IMR-90 (cell line): ENCODE measurements around the gene NOP16. TPM values are rescaled to one million over a fixed set of nuclear protein-coding genes. Genes with fewer than 3 reads are reported as not detected.

Experiments used
- ATAC-seq: fragments of 200-7000 bp; cut with Tn5 transposase; 2 replicates; pipeline ENCODE4 v1.9.1; 2020; ENCODE audit warnings: low read depth, mild to moderate bottlenecking, moderate library complexity
- Bru-seq: library from RNA; stranded (reverse); fragments of 400-500 nt; gene quantifications from one replicate; lab custom pipeline; 2021; lab: Mats Ljungman, UMichigan
- BruChase-seq, 2 experiments: library from RNA; stranded (reverse); fragments of 400-500 nt; gene quantifications; one replicate each; lab custom pipeline; 2021; lab: Mats Ljungman, UMichigan
- BruUV-seq: library from RNA; stranded (reverse); fragments of 400-500 nt; replicated peaks from 2 replicates; lab custom pipeline; 2021; lab: Mats Ljungman, UMichigan
- CTCF ChIA-PET: fragments of 300-600 bp; formaldehyde crosslinking; extraction: SDS; loops from one replicate; lab custom pipeline; 2021; ENCODE audit warnings: antibody characterized with exemption; lab: Yijun Ruan, JAX
- POLR2A ChIA-PET: fragments of 300-600 bp; sonication (Branson Sonifier 250); formaldehyde crosslinking; loops from one replicate; lab custom pipeline; 2022; ENCODE audit warnings: antibody characterized with exemption; ENCODE audit not compliant: unreplicated experiment; lab: Charles Lee
- DNase-seq: peaks from one replicate; pipeline ENCODE4 v3.0.0; 2013
- H2AFZ ChIP-seq: replicated peaks from 2 replicates; pipeline ENCODE3; 2013; ENCODE audit warnings: low read length, mild to moderate bottlenecking; ENCODE audit not compliant: poor library complexity
- H2AK5ac ChIP-seq: 2 replicates; pipeline ENCODE4 v1.6.1; 2013; ENCODE audit warnings: low read depth, low read length, inconsistent platforms
- H2AK9ac ChIP-seq: replicated peaks from 2 replicates; pipeline ENCODE3; 2013; ENCODE audit warnings: mild to moderate bottlenecking, low read depth, low read length, moderate library complexity; ENCODE audit not compliant: poor library complexity
- H2BK120ac ChIP-seq: 2 replicates; pipeline ENCODE4 v1.6.1; 2013; ENCODE audit warnings: low read depth, low read length, inconsistent platforms
- H2BK15ac ChIP-seq: 3 replicates; pipeline ENCODE4 v1.6.1; 2013; ENCODE audit warnings: low read depth, low read length, inconsistent platforms
- H2BK20ac ChIP-seq: 2 replicates; pipeline ENCODE4 v1.6.1; 2013; ENCODE audit warnings: low read depth, mild to moderate bottlenecking, inconsistent platforms, low read length, moderate library complexity
- H2BK5ac ChIP-seq: 2 replicates; pipeline ENCODE4 v1.6.1; 2013; ENCODE audit warnings: mild to moderate bottlenecking, low read depth, low read length, inconsistent platforms; ENCODE audit not compliant: poor library complexity, severe bottlenecking
- H3K14ac ChIP-seq: replicated peaks from 2 replicates; pipeline ENCODE4 v1.6.1; 2013; ENCODE audit warnings: low read depth, low read length, inconsistent platforms
- H3K18ac ChIP-seq: 2 replicates; pipeline ENCODE4 v1.6.1; 2013; ENCODE audit warnings: low read depth, low read length, control low read depth
- H3K23ac ChIP-seq: 2 replicates; pipeline ENCODE4 v1.6.1; 2013; ENCODE audit warnings: low read depth, low read length, inconsistent platforms
- H3K27ac ChIP-seq: 2 replicates; pipeline ENCODE4 v1.5.1; 2013; ENCODE audit warnings: mild to moderate bottlenecking, control low read depth, low read length; ENCODE audit not compliant: insufficient read depth
- H3K27me3 ChIP-seq: 2 replicates; pipeline ENCODE4 v1.6.1; 2013; ENCODE audit warnings: low read length; ENCODE audit not compliant: control insufficient read depth, insufficient read depth
- H3K36me3 ChIP-seq: 2 replicates; pipeline ENCODE4 v1.6.1; 2013; ENCODE audit warnings: low read length, mixed read lengths; ENCODE audit not compliant: control insufficient read depth, insufficient read depth
- H3K4ac ChIP-seq: 2 replicates; pipeline ENCODE4 v1.6.1; 2013; ENCODE audit warnings: low read depth, low read length, inconsistent platforms
- H3K4me1 ChIP-seq: 2 replicates; pipeline ENCODE4 v1.6.1; 2013; ENCODE audit warnings: low read length, mixed read lengths; ENCODE audit not compliant: control insufficient read depth, insufficient read depth
- H3K4me2 ChIP-seq: 2 replicates; pipeline ENCODE4 v1.6.1; 2013; ENCODE audit warnings: low read depth, mild to moderate bottlenecking, control low read depth, low read length, moderate library complexity
- H3K4me3 ChIP-seq: 2 replicates; pipeline ENCODE4 v1.5.1; 2013; ENCODE audit warnings: low read depth, mild to moderate bottlenecking, control low read depth, low read length, moderate library complexity; ENCODE audit not compliant: insufficient read depth
- H3K56ac ChIP-seq: 2 replicates; pipeline ENCODE4 v1.6.1; 2013; ENCODE audit warnings: low read length, inconsistent platforms; ENCODE audit not compliant: insufficient read depth; ENCODE audit errors: extremely low read depth
- H3K79me1 ChIP-seq, 2 experiments: 2 replicates each; pipeline ENCODE4 v1.6.1; 2013; ENCODE audit warnings: low read length in 2 of 2, inconsistent platforms in 1 of 2, low read depth in 1 of 2
- H3K9ac ChIP-seq: 2 replicates; pipeline ENCODE4 v1.6.1; 2013; ENCODE audit warnings: low read depth, low read length, control low read depth
- H3K9me1 ChIP-seq: 2 replicates; pipeline ENCODE4 v1.6.1; 2013; ENCODE audit warnings: low read length, inconsistent platforms; ENCODE audit not compliant: insufficient read depth
- H3K9me3 ChIP-seq: 2 replicates; pipeline ENCODE4 v1.6.1; 2013; ENCODE audit warnings: low read length; ENCODE audit not compliant: control insufficient read depth, insufficient read depth
- H4K20me1 ChIP-seq: 2 replicates; pipeline ENCODE4 v1.6.1; 2013; ENCODE audit warnings: low read length, inconsistent platforms; ENCODE audit not compliant: insufficient read depth
- H4K5ac ChIP-seq: 2 replicates; pipeline ENCODE4 v1.6.1; 2013; ENCODE audit warnings: mild to moderate bottlenecking, low read depth, low read length, control low read depth
- H4K8ac ChIP-seq, 2 experiments: 2 replicates each; pipeline ENCODE4 v1.6.1; 2013; ENCODE audit warnings: low read depth in 2 of 2, low read length in 2 of 2, control low read depth in 1 of 2, inconsistent platforms in 1 of 2
- H4K91ac ChIP-seq: 2 replicates; pipeline ENCODE4 v1.6.1; 2013; ENCODE audit warnings: low read depth, low read length, inconsistent platforms; ENCODE audit not compliant: insufficient read depth
- CHD1 ChIP-seq: IDR thresholded peaks from 2 replicates; pipeline ENCODE4 v1.6.1; 2012; ENCODE audit warnings: low read depth, low read length, improper control_type of control experiment
- FOS ChIP-seq: fragments of 150-350 bp; IDR thresholded peaks from 2 replicates; pipeline ENCODE4 v1.6.1; 2016; ENCODE audit warnings: low read depth, low read length
- MAZ ChIP-seq: IDR thresholded peaks from 2 replicates; pipeline ENCODE4 v1.6.1; 2012; ENCODE audit warnings: low read depth, mild to moderate bottlenecking, low read length, improper control_type of control experiment, moderate library complexity, borderline replicate concordance
- MXI1 ChIP-seq: IDR thresholded peaks from 2 replicates; pipeline ENCODE4 v1.6.1; 2012; ENCODE audit warnings: low read depth, mild to moderate bottlenecking, low read length, moderate library complexity, borderline replicate concordance
- NFE2L2 ChIP-seq: fragments of 150-350 bp; IDR thresholded peaks from 2 replicates; pipeline ENCODE4 v1.6.1; 2016; ENCODE audit warnings: low read depth, mild to moderate bottlenecking, low read length
- POLR2A ChIP-seq: IDR thresholded peaks from 2 replicates; pipeline ENCODE4 v1.6.1; 2012; ENCODE audit warnings: mild to moderate bottlenecking, low read depth, low read length
- RFX5 ChIP-seq: IDR thresholded peaks from 2 replicates; pipeline ENCODE4 v1.8.0; 2012; ENCODE audit warnings: low read depth, mild to moderate bottlenecking, low read length, moderate library complexity
- USF2 ChIP-seq: fragments of 150-350 bp; IDR thresholded peaks from 2 replicates; pipeline ENCODE4 v1.6.1; 2017; ENCODE audit warnings: mild to moderate bottlenecking, antibody characterized with exemption, low read length, low read depth
- WGBS, 2 experiments: methylation state at CpG; one replicate each; pipeline versions ENCODE4 v1.1.5 to v1.1.7; 2013; ENCODE audit warnings: missing lambda C conversion rate in 2 of 2; ENCODE audit not compliant: insufficient read length in 1 of 2; ENCODE audit errors: extremely low coverage in 2 of 2; 5-methylcytosine and 5-hydroxymethylcytosine counted together
- dilution Hi-C: fragments of 300-500 bp; cut with HindIII; formaldehyde crosslinking; loops from one replicate; pipeline ENCODE4 v1.14.3; 2018; ENCODE audit warnings: low sequenced_read_pairs; ENCODE audit not compliant: unreplicated experiment
- in situ Hi-C: fragments of 300-500 bp; cut with MboI; formaldehyde crosslinking; loops from 3 replicates; pipeline ENCODE4 v1.14.3; 2019; ENCODE audit warnings: low sequenced_read_pairs, inconsistent platforms, mixed read lengths
- intact Hi-C: fragments of 100-400 bp; cut with micrococcal nuclease; formaldehyde crosslinking; loops from 2 replicates; pipeline ENCODE4 v1.10.0; 2022
- long read RNA-seq: library from polyadenylated mRNA; unstranded; transcript quantifications from one replicate; pipeline ENCODE4 v2.0.0, GENCODE V29; 2021; ENCODE audit not compliant: unreplicated experiment
- polyA plus RNA-seq, 3 experiments: library from polyadenylated mRNA; depleted of rRNA; stranded (reverse); fragments of >200 nt; gene quantifications; 2 replicates each; pipeline ENCODE4 v1.2.3, GENCODE V29; 2012; ENCODE audit warnings: low replicate concordance in 1 of 3
- total RNA-seq: library from RNA; depleted of rRNA; stranded (reverse); fragments of >200 nt; gene quantifications from 2 replicates; pipeline ENCODE4 v1.2.3, GENCODE V29; 2012; rRNA removed

The NOP16 gene
- 28.0 and 33.3 TPM in 2 replicates for total RNA-seq
- 60.4 and 61.3 TPM in 2 replicates for polyA plus RNA-seq (2012; rRNA removed)
- polyA plus RNA-seq (2012; cell fraction: cytosol; rRNA removed) = 40.4 and 78.7 TPM in 2 replicates
- polyA plus RNA-seq (2012; cell fraction: nucleus; rRNA removed; ENCODE audit: low replicate concordance) = 71.5 and 77.8 TPM in 2 replicates
- percentile 74 among the genes with signal in this experiment for Bru-seq, nascent RNA
- BruChase-seq, experiment 1, labeled RNA remaining after a 6-hour chase = percentile 49 among the genes with signal in this experiment
- percentile 57 among the genes with signal in this experiment for BruChase-seq, experiment 2, labeled RNA remaining after a 2-hour chase
- long read RNA-seq, transcript NOP16-207 (5 exons, 1,258 nt) = major isoform, 15 of 25 reads
- long read RNA-seq, partial matches to known transcripts = 0 of 25 reads
- long read RNA-seq, other reads (novel, unspliced or antisense) = 5 of 25 reads

- Histone ChIP-seq H2AK9ac (peak within 1 kb of the TSS; percentile 100), H3K23ac (peak within 1 kb of the TSS; percentile 72; the same call in 1 of the 2 replicates), H3K27ac (peak within 1 kb of the TSS; percentile 95), H3K18ac (peak within 1 kb of the TSS; percentile 31; the same call in 1 of the 2 replicates), H3K79me1 (peaks cover 9 to 49% of the 10 kb centered on the region in 2 experiments; a peak in 3 of 4 replicates), H2AK5ac (peak within 1 kb of the TSS; percentile 98), H2BK15ac (no peak within 1 kb of the TSS; the same call in 2 of the 3 replicates), H4K5ac (peak within 1 kb of the TSS; percentile 95), H4K20me1 (peaks cover 3% of the 10 kb centered on the region; the same call in 1 of the 2 replicates), H3K56ac (peak within 1 kb of the TSS; percentile 93), H3K9me3 (no peaks in the 10 kb centered on the region), H3K4me3 (peak within 1 kb of the TSS; percentile 73), H2BK20ac (no peak within 1 kb of the TSS), H3K4ac (peak within 1 kb of the TSS; percentile 93), H2BK120ac (peak within 1 kb of the TSS; percentile 66), H2AFZ (peak within 1 kb of the TSS; percentile 96), H3K27me3 (no peaks in the 10 kb centered on the region), H4K91ac (peak within 1 kb of the TSS; percentile 65), H2BK5ac (peak within 1 kb of the TSS; percentile 83), H3K14ac (peak within 1 kb of the TSS; percentile 93), H3K9me1 (no peaks in the 10 kb centered on the region; the same call in 1 of the 2 replicates), H3K4me2 (peak within 1 kb of the TSS; percentile 95), H3K4me1 (no peaks in the 10 kb centered on the region), H3K9ac (peak within 1 kb of the TSS; percentile 86), H3K36me3 (peaks cover 34% of the 10 kb centered on the region), H4K8ac (peak within 1 kb of the TSS; percentile 83 to 97)
- DNase-seq = peak; percentile 98
- WGBS, 2 experiments = 0% methylated on average over 24 of the region's 47 CpGs; no CpG with 5 or more reads in 1 of the 2 experiments
- CTCF ChIA-PET = interaction anchor here (0.6 kb wide), 1 partner anchor 259 kb away, joined by 3 read pairs; no protein-coding TSS in a partner anchor
- POLR2A ChIA-PET = interaction anchor here (0.6 kb wide), 1 partner anchor 17 kb away, joined by 5 read pairs; no protein-coding TSS in a partner anchor
- ATAC-seq = peak; percentile 93
- dilution Hi-C loops (no loop called here), intact Hi-C loops (no loop called here), in situ Hi-C loops (no loop called here)
- no TSS peak for BruUV-seq
- no peak for TF ChIP-seq NFE2L2
- peak; percentile 59 for TF ChIP-seq POLR2A
- no peak; the same call in 1 of the 2 replicates for TF ChIP-seq RFX5
- TF ChIP-seq MAZ = peak; percentile 92
- TF ChIP-seq USF2 = peak; percentile 42; the same call in 1 of the 2 replicates
- TF ChIP-seq MXI1 = peak; percentile 100
- 0 out of 2 replicates have a peak, but pooled peaks have one; percentile 7 for TF ChIP-seq FOS
- TF ChIP-seq CHD1 = no peak
Observed at GRCh38 chr5:176388444-176389134, at the start of gene NOP16, which contains the start of gene HIGD2A. TSS of gene NOP16 (minus strand) at chr5:176388598. CDS start at chr5:176388539, 59 bp downstream. TSS of gene HIGD2A (plus strand) at chr5:176388751. CDS start at chr5:176388820, 69 bp downstream.
